Measurements from ENCODE around the gene GPR108.
A peak's percentile ranks its signal among the peaks of the same experiment; 100 is the strongest.
"Not testable (repeated sequence)": the region's sequence is repeated elsewhere in the genome, so short reads cannot be mapped to it uniquely, and the experiment has no call there.

The GPR108 gene

DNA sequence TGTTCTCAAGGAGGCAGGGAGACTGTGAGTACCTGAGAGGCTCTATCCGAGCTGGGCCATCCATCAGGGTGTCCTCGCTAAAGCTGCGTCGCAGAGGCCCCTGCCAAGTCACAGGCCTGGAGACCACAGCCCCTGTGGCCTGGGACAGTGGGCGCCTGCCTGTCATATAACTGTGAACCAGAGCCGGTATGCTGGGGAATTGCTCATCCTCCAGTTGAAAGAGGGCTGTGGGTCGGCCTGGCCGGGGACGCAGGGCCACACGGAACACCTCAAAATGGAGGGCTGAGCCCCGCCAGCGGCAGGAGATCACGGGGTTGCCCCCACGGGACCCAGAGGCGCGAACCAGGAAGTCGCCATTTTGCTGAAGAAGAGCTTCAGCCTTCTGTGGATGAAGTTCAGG lies 23.2 kb upstream of the GPR108 start:
- no peak for DNase-seq

GRCh38 chr19:6754653-6755463 lies 17.5 kb upstream of the GPR108 start:
- DNase-seq = no peak

- no peak for DNase-seq
These were observed 16.8 kb upstream of the GPR108 start for GRCh38 chr19:6754136-6754535.

DNA sequence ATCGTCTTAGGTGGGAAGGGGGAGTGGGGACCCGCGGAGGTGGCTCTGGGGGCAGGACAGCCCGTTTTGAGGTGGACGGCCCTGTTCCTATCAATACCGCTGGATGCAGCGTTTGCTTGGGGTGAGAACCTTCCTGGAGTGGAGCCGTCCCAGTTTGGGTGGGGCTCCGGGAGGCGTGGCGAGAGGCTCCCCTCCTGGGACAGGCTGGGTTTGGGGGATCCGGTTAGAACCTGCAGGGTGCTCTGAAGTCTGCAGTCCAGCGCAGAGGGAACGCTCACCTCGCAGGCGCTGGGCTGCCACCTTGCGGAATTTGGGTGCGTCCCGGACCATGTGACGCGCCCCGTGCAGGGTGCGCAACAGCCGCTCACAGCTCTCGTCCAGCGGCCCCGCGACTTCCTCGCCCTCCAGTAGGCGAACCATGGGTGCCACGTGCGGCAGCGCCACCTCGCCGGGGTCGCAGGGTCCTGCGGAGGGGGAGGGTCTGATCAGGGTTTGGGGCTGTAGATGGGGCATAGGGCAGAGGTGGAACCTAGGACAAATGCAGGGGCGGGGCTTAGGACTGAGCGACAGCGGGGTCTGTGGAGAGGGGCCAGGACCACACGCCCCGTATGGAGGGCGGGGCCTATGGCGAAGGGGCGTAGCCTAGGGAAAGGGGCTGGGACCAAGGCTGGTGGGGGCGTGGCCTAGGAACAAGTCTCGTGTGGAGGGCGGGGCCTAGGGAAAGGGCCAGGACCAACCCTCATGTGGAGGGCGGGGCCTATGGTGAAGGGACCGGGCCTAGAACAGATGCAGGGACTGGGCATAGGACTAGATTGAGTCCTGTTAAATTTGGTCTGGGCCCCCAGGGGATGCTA lies 16.0 kb upstream of the GPR108 start:
- DNase-seq = peak; percentile 70

DNA sequence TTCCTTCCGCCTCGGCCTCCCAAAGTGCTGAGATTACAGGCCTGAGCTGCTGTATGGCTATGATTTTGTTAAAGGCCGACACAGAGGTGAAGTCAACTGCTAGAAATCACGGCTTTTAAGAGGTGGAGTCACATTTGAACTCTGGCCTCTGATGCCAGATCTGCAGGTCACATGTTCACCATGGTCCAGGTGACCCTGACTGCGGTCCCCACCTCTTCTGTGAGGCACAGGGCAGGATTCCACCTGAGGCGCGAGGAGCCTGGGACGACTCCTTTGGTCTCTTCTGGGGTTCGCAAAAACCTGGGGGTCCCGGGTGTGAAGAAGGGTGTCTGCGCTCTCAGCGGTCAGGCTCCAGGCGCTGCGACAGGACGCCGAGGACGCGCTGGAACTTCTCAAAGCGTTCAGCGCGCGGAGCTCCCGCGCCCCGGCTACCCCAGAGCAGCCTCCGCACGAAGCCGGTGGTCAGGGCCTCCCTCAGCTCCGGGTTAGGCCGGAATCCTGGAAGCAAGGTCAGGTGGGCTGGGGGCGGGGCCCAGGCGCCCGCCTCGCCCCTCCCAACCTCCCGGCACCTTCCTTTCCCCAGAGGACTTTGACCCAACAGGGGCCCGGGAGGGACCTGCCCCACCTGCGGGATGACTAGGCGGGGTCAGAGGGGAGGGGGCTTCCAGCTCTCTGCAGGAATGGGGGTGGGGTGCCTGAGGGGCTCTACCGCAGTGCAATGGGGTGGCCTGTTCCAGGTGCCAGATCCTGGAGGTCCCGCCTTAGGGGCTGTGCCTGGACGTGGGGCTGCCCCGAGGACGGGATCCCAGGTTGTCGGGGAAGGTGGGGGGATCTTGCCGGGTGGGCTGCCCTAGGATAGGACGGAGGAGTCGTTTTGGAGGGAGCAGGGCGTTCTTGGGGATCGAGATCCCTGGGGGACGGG lies 15.1 kb upstream of the GPR108 start:
- no peak for DNase-seq

DNA sequence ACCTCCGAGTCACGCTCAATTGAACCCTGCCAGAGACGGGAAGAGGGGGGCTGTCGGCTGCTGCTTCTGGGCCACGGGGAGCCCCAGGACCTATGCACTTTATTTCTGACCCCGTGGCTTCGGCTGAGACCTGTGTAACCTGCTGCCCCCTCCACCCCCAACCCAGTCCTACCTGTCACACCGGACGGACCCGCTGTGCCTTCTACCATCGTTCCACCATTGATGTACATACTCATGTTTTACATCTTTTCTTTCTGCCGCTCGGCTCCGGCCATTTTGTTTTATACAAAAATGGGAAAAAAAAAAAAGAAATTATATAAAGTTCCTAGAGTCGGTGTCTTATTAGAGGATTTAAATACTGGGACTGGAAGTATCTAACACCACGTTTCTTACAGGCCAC lies 13.8 kb upstream of the GPR108 start:
- DNase-seq = no peak

DNA sequence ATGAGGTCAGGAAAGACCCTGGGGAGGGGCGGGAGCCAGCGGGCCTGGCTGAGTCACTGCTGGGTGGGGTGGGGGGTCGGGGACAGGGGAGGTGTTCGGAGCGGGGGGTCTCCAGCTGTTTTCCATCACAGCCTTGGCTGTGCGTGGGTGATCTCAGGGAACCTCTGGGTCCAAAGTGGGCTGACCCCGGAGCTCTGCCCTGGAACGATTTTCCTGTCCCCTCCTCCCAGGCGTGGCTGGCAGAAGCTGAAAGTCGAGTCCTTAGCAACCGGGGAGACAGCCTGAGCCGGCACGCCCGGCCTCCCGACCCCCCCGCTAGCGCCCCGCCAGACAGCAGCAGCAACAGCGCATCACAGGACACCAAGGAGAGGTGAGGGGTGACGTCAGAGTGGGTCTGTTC lies 12.7 kb upstream of the GPR108 start:
- no peak for DNase-seq

GRCh38 chr19:6748543-6748942 lies 11.2 kb upstream of the GPR108 start:
- not testable (repeated sequence) for DNase-seq

GRCh38 chr19:6745965-6746364 lies 8.6 kb upstream of the GPR108 start:
- no peak for DNase-seq

- no peak for DNase-seq
These were observed 7.3 kb upstream of the GPR108 start for GRCh38 chr19:6744381-6745301.

- DNase-seq = no peak
These were observed 6.5 kb upstream of the GPR108 start for GRCh38 chr19:6743714-6744380.

DNA sequence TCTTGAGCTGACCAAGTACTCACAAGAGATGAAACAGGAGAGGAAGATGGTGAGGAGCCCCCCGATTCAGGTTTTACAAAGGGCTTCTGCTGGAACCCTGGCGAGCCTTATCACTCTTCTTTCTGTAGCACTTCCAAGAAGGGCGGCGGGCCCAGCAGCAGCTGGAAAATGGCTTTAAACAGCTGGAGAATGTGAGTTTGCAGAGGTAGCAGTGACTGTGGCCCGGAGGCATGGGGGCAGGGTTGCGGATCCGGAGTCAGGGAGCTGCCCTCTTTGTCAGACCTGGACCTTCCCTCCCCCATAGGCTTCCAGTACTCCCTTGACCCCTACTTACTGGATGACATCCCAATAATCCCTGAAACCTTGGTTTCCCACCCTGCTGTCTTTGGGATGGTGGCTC lies 5.7 kb upstream of the GPR108 start:
- no peak for DNase-seq

- DNase-seq = no peak
These were observed 3.4 kb upstream of the GPR108 start for GRCh38 chr19:6740589-6741343.

DNA sequence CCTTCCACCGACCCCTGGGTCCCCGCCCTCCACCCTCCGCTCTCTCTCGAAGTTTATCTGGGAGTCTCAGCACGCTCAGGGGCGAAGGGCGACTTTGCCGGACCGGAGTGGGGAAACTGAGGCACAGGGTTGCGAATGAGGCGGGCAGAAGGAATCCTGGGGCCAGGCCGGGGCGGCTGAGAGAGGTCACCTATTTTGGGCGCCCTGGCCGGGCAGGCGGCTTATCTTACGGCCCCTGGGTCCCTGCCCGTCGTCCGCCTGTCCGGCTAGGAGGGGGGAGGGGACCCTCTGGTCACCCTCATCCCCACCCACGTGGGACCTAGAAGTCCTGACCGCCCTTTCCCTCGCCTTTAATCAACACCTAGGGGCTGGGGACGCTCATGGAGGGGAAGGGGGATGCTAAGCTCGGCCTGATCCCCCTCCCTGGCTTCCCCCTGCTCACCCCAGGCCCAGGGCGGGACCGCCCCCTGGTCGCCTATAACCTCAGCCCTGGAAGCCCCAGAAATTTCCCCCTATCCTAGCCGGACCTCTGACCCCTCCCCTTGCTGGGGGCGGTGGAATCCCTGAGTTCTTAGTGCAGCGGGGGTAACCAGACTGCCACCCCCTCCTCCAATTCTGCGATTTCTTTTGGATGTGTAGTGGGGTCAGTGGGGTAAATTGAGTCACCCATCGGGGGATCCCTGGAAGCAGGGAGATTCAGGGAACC lies 2.7 kb upstream of the GPR108 start:
- DNase-seq = no peak

DNA sequence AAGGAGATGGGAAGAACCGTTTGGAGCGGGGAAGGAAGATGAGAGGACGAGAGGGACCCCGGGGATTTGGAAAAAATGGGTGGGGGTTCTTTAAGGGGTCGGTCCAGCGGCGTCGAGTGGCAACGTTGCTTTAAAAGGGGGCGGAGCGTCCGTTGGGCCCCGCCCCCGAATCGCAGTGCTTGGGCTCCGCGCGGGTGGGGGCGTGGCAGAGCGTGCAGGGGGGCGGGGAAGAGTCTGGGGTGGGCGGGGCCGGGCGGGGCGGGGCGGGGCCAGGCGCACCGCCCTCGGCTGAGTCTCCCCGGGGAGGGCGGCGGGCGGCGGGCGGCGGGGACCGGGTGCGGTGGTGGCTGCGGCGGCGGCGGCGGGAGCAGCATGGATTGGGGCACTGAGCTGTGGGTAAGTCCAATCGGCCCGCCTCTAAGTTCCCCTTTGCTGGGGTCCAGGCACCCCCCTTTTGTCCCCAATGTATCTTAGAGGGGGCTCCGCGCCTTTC lies 2.1 kb upstream of the GPR108 start, which contains the start of gene TRIP10:
Gene TRIP10, plus strand, starts transcription at position 291 of the 493 bp plus-strand sequence. Its CDS starts 82 bp downstream, at position 373.
- peak; percentile 72 for DNase-seq

DNA sequence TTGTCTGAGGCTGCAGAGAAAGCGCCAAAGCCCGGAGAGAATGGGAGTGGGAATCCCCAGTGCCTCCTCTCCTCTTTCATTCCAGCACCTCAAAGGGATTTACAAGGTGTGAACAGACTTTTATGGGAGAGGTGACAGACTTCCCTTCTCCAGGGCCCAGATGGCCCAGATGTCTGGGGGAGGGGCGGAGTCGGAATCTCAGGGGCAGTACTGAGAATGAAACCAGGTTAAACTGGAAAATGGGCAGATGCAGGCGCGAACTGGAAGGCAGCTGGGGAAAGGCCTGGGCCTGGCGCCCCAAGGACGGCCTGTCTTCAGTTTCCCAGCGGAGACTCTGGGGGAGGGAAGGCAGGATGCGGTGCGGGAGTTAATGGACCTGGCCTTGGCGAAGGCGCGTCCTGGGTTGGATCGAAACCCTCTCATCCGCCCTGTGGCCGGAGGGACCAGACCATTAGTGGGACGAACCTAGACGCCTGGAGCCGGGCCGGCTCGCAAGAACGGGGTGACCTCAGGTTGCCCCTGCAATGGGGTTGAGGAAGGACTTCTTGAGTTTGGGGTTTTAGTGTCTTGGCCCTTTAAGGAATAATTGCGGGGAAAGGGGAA lies 1.5 kb upstream of the GPR108 start:
- DNase-seq = no peak

GRCh38 chr19:6737873-6738786 lies 750 bp upstream of the GPR108 start:
- peak; percentile 72 for DNase-seq

DNA sequence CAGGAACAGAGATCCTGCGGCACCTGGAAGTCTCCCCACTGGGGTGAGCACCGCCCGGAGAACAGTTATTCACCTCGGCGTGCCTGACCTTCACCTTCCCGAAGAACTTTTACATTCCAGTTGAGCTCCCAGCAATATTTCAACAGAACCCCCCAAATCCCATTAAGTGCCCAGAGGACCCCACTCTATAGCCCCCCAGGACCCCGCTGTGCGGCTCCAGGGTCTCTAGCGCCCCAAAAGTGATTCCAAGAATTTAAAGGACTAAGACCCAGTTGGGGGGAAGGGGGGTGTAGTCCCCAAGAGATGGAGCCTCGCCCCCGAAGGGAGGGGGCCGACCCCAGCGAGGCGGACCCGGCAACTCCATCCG lies 480 bp downstream of the GPR108 start:
- no peak for DNase-seq
